Stimulated activated CD8-positive, alpha-beta memory T cell treated with anti-CD3 and anti-CD28 coated beads, Interleukin-7, amount 100 ng/mL, for 4 hours (primary cell): ENCODE data around the gene PKD2.

ENCODE experiments used
- DNase-seq, 2 donors: peaks; one replicate each; pipeline ENCODE4 v3.0.0-alpha.2; 2020; ENCODE audit warnings: low read depth in 2 of 2

PKD2 gene

DNA sequence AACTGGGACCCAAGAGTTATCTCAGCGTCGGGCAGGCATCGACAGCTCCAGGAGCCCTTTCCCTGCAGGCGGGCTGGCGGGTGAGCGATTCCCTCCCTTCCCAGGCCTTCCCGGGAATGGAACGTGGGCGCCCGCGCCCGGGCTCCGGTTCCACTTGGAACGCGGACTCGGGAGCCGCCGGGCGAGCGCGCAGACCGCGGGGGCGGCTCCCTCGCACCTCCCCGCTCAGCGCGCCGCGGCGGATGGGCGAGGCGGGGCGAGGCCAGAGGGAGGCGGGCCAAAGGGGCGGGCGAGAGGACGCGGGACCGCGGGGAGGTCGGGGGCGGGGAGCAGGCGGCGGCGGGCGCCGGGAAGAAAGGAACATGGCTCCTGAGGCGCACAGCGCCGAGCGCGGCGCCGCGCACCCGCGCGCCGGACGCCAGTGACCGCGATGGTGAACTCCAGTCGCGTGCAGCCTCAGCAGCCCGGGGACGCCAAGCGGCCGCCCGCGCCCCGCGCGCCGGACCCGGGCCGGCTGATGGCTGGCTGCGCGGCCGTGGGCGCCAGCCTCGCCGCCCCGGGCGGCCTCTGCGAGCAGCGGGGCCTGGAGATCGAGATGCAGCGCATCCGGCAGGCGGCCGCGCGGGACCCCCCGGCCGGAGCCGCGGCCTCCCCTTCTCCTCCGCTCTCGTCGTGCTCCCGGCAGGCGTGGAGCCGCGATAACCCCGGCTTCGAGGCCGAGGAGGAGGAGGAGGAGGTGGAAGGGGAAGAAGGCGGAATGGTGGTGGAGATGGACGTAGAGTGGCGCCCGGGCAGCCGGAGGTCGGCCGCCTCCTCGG is at the start of gene PKD2:
Gene PKD2 (plus strand): TSS at position 332 of the 818 bp plus-strand sequence. CDS start 99 bp downstream, at position 431.
- DNase-seq: peak; percentile 35 to 67

DNA sequence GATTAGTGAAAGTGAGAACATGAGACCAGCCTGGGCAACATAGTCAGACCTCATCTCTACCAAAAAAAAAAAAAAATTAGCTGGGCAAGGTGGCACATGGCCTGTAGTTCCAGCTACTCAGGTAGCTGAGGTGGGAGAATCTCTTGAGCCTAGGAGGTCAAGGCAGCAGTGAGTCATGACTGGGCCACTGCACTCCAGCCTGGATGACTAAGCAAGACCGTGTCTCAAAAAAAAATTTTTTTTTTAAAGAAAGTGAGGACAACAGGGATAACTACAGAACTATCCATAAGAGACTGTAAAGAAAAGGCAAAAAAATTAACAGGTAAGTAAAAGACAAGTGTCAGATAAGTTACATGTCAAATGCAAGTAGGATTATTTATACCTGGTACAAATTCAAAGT is 45.4 kb upstream of the PKD2 start:
- no peak for DNase-seq

DNA sequence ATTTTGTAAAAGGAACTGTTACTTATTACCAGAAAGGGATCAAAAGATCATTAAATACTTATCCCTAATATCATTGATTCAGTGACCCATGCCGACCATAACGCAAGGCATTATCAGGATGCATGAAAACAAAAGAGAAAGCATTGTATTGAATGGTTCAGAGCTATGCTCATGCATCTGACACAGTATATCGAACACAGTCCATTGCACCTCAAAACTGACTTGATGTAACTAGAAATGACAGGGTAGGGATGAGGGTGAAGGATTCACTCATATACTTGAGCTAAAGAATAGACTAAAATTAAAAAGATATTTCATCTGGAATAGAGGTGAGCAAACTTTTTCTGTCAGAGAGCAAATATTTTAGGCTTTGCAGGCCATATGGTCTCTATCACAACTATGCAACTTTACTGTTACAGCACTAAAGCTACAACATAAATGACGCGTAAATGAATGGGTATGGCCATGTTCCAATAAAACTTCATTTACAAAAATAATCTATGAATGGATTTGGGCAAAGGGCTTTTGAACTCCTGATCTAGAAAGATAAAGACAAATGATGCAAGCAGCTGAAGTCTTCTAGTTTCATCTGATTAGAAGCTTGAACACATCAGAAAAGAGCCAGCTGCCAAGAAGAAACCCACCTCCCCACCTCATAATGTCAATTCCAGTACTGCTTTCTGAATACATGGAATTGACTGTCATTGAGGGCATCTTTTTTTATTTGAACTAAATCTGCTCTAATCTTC is 44.9 kb upstream of the PKD2 start:
- DNase-seq: no peak

DNA sequence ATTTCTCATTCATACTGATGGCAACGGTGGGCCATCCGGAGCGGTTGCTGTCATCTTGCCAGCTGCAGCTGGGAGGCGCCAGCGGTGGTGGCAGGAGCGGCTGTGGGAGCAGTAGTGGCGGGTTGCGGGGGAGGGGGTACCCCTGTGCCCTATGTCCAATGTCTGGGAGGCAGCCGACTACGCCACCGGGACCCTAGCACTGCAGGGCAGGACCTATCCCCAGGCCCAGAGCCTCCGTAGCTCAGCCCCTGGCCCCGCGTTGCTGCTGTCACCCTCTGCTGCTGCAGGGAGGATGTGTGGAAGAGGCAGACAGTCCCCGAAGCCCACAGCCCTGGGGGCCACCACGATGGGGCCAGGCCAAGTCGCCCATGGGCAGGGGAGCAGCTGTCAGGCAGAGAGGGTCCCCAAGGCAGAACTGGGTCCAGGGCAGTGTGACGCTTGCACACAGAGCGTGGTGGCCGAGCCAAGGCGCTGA is 41.9 kb upstream of the PKD2 start:
- DNase-seq: no peak

DNA sequence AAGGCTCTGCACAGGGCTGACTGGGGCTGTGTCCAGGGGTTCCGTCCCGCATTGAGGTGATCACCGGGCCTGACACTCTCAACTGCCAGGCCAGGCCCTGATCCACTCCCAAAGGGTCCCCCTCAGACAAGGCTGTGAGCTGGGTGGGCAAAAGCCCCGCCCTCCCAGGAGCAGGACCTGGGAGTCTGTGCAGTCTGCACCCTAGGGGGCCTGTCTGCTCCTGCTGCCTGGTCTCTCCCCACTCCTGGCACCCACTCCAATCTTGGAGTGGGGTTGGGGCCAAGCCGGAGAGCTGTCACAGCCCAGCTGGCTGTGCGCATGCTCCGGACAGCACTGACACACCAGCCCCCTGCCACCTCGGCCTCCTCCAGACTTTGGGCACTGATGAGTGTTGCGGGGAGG is 41.3 kb upstream of the PKD2 start:
- no peak for DNase-seq

DNA sequence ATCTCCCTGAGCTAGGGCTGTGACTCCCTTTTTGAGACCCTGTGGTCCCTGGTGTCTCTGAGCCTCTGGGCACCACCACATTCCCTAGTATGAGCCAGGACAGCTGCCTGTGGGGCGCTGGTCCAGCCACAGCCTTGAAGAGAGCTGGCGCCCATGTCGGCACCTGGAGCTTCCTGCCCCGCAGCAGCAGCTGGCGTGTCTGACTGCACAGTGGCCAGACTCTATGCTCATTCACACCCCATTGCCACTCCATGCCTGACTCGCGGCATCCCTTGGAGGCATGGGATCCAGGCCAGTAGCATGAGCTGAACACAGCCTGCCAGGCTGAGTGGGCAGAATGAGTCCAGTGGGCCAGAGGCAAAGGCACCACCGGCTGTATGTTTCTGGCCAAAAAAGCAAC is 40.2 kb upstream of the PKD2 start:
- DNase-seq: no peak

DNA sequence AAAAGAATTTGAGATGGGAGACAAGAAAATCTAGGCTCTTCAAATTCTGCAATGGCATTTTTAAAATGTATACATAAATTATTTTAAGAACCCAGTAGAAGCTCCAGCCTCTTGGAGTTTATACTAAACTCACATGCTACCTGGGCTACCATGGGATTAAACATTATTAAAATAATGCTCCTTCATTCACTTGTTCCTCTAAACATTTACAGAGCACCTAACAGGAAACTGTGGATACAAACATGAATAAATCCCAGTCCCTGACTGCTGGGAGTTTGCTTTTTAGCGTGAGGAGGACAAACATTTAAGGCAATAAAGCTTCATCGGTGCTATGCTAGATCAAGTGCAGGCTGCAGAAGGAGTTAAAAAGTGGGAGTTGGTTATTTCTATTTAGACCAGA is 37.3 kb upstream of the PKD2 start:
- DNase-seq: no peak

DNA sequence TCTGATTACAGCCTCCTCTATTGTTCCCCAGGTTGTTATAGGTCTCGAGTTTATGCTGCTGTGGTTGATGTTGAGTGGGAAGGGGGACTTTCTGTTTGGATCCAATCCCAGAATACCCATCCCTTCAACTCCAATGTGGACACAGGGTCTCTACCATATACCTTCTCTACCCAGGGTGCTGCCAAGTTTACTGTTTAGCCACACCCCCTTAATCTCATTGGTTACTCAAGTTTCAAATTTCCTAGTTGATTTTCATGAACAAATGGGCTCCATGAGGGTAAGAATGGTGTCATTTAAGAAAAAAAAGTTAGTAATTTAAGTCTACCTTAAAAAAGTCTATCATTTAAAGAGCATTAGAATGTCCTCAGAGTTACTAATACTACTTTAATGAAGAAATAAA is 35.6 kb upstream of the PKD2 start:
- DNase-seq: no peak

DNA sequence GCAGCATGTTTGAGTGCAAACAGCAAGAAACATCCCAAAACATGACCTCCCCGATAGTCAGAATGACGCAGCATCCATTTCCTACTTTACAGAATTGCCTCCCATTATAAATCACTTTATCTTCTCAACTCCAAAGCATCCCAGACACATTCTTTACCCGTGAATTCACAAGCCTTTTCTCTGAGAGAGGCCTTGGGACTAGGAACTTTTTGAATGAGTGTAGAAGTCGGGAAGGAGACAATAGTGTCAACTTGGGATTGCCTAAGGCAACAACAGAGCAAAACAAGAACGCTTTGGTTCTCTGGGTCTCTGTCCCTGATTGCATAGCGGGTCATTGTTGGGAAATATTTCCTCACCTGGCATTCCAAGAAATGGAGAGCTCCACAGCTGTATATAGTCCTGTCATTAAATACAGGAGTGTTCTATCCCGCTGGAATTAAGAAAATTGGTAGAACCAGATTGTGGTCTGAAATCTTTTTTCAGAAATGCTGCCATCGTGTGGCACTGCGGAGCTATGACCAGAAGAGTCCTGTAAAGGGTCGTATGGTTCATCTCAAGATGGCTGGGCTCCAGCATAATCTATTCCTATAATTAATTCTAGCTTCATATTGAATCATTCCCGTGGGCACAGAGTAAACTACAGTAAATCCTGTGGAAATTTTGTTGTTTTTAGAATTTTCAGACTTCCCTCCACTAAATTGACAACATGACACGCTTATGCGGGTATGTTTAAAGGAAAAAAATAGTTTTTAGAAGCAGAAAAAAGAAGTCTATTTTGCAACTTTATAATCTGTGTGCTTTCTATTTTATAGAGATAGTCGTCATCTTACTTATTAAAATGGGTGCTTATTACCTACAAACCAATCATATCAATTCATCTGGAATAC is 33.9 kb upstream of the PKD2 start:
- DNase-seq: peak in 1 of 2 donors; percentile 19

DNA sequence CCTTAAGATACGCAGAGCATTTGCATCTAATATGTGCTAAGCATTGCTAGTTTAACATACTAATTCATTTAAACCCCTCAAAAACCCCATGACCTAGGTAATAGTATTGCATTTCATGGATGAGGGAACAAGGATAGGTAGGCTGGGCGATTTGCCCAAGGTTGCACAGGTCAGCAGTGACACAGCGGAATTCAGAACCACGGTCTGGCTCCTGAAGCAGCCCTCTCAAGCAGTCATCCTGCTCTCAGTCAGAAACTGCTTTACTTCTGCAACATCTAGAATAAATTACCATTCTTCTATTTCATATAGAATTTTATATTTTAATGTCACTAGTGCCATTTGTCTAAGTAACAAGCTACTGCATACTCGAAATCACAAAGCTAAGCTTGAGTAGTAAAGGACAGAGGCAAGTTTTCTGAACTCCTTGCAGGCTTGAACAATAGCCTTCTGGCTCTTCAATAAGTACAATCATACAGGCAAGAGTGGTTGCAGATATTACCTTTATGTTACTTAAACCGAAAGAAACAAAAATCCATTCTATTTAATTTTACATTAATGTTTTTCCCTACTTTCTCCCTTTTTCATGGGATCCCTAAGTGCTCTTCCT is 32.5 kb upstream of the PKD2 start:
- no peak for DNase-seq

DNA sequence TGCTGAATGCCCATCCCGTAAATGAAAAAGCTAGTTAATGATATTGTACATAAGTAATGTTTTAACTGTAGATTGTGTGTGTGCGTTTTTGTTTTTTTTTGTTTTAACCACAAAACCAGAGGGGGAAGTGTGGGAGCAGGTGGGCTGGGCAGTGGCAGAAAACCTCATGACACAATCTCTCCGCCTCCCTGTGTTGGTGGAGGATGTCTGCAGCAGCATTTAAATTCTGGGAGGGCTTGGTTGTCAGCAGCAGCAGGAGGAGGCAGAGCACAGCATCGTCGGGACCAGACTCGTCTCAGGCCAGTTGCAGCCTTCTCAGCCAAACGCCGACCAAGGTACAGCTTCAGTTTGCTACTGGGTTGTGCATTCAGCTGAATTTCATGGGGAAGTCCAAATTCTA is 32.0 kb upstream of the PKD2 start, which contains the start of gene SPP1:
Gene SPP1 (plus strand): TSS at position 249 of the 400 bp plus-strand sequence. CDS start 1,182 bp downstream, outside the sequence.
- DNase-seq: peak in 1 of 2 donors; percentile 5

DNA sequence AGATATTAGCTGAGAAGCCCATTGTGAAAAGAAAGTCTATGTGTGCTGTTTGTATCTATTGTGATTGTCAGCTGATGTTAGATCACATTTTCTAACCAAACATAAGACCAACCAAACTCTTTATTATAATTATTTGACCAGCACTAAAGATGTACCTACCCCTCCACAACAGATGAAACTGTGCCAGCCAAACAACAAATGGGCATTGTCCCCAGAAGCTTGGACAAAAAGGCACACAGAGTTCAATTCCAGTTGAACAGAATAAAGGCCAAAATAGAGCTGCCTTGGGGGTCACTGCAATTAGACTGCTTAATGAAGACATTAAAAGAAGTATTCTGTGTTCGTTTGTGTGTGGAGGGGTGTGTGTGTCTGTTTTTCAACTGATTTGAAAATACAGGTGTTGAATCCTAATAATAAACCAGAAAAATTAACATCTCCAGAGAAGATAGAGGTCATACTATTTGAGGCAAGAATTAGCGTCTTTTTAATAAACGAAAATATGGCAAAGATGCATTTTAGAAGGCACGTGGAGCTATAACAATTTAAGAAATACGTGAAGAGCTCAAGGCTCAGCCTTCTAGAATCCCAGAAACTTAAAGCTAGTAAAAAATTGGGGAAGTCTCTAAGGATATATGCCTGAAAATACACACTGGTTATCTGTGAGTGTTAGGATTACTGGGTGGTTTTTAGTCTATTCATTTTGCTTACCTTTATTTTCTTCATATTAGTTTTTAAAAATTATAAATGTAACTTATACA is 29.7 kb upstream of the PKD2 start:
- no peak for DNase-seq

DNA sequence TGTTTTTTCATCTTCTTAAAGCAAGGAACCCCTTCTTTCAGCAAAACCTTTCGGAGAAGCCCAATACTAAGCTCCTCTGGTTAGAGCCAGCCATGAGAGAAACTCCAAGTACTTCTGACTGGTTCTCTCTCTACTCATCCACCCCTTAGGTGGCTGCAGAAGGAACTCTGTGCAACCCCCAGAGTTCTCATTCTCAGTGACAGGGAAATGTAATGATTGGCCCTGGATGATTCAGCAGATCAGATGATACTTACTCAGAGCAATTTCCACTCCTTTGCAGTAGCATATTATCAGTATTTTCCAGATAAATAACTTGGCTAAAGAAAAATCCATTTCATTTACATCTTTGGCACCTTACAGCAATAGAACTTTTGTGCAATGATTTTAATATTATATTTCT is 28.8 kb upstream of the PKD2 start:
- DNase-seq: no peak

DNA sequence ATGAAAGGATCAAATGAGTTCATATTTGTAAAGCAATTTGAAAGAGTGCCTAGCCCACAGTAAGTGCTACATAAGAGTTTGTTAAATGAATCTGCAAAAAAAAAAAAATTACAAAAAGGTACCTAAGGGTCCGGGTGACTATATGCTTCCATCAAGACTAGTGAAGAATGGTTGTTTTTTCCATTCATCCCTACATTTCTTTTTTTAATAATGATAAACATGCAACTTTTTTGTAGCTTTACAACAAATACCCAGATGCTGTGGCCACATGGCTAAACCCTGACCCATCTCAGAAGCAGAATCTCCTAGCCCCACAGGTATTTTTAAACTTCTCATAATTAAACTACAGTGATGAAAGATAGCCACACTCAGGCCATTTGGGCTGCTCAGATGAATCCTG is 27.6 kb upstream of the PKD2 start:
- DNase-seq: no peak

DNA sequence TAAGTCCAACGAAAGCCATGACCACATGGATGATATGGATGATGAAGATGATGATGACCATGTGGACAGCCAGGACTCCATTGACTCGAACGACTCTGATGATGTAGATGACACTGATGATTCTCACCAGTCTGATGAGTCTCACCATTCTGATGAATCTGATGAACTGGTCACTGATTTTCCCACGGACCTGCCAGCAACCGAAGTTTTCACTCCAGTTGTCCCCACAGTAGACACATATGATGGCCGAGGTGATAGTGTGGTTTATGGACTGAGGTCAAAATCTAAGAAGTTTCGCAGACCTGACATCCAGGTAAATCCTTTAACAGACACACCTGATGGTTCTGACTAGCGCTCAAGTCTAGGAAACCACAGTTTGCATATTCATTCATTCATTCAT is 25.9 kb upstream of the PKD2 start:
- no peak for DNase-seq

DNA sequence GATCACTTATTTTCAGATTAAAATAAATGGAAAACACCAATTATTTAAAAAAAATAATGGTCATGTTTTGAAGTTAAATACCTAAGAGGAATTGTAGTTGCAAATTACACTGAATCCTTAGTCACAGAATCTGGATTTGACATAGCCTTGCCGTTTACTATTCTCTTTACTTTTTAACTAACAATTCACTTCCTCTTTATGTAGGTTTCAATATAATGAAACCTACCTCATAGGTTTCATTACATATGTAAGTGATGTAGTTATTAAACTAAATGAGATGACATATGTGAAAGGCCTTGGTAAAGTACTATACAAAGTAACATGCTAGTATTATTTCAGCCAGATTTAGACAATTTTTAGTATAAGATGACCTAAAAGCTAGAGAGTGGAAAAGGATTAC is 25.4 kb upstream of the PKD2 start:
- DNase-seq: no peak

DNA sequence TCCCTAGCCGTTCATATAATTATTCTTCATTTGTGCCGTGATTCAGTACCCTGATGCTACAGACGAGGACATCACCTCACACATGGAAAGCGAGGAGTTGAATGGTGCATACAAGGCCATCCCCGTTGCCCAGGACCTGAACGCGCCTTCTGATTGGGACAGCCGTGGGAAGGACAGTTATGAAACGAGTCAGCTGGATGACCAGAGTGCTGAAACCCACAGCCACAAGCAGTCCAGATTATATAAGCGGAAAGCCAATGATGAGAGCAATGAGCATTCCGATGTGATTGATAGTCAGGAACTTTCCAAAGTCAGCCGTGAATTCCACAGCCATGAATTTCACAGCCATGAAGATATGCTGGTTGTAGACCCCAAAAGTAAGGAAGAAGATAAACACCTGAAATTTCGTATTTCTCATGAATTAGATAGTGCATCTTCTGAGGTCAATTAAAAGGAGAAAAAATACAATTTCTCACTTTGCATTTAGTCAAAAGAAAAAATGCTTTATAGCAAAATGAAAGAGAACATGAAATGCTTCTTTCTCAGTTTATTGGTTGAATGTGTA is 24.9 kb upstream of the PKD2 start:
- no peak for DNase-seq

DNA sequence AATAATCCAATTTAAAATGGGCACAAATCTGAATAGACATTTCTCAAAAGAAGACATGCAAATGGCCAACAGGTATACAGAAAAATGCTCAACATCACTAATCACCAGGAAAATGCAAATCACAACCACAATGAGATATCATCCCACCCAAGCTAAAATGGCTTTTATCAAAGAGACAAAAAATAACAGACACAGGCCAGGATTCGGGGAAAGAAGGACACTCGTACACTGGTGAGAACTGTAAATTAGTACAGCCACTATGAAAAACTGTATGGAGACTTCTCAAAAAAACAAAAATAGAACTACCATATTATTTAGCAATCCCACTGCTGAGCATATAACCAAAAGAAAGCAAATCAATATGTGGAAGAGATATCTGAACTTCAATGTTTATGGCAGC is 23.4 kb upstream of the PKD2 start:
- no peak for DNase-seq

DNA sequence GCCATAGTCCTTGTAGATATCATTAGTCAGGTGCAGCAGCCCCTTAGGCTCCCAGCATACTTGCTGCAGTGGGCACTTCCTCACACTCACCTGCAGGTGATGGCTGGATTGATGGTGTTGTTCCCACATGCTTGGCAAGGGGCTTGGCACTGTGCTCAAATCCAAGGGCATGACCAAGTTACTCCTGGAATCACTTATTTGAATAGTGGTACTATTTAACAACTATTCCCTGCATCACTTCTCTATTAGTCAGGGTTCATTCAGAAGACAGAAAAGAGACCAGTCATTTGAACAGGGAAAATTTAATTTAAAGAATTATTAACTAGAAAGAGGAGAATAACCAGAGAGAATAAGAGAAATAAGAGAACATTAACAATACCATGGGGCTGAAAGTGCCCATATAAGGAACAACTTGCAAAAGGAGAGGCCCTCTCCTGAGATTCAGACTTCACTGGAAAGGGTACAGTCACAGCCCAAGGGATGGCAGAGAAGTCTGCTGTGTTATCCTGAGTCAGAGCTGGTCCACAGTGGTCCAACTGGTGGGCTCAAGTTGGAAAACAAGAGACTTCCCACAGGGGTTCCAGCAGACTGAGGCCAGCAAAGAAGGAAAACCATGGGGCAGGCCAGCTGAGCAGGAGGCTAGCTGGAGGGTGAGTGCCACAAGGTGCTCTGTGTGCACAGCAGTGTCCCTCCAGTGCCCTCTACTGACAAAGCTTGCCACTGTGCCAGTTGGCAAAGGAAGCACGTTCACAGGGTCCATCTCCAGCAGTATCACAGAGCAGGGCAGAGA is 22.1 kb upstream of the PKD2 start:
- peak in 1 of 2 donors; percentile 12 for DNase-seq

DNA sequence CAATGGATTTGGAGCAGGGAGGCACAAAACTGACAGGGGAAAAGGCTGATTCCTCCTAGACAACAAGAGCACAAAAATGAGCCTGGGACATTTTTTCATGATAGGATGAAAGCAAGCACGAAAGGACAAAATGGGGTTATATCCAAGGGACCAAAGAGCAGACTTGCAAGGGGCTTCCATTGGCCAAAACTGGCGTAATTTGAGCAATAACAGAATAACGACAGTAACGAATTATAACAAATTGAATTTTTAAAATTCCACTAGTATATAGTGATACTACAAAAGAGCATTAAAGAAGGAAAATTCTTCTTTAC is 21.6 kb upstream of the PKD2 start:
- no peak for DNase-seq
